ENCODE data around the gene IDH2.
A peak's percentile ranks its signal among the peaks of the same experiment; 100 is the strongest.
"Not testable (repeated sequence)": the region's sequence is repeated elsewhere in the genome, so short reads cannot be mapped to it uniquely, and the experiment has no call there.

The IDH2 gene

GRCh38 chr15:90143166-90143655 lies 40.9 kb upstream of the IDH2 start:
- peak; percentile 27 for DNase-seq
- peak; percentile 85 for TF ChIP-seq CTCF (IDR thresholded peaks at IDR 0.05; ENCODE audit: low read depth, low read length, missing control alignments)
- Histone ChIP-seq H3K27me3 (replicated peaks) (no peaks in the 10 kb centered on the region), H3K36me3 (replicated peaks) (no peaks in the 10 kb centered on the region), H3K4me3 (ENCODE audit: low read depth, low read length) (no peak overlapping the region), H3K27ac (no peak overlapping the region)
- in situ Hi-C loops (cut with HindIII; ENCODE audit: low pct_ligation_motif_present, low sequenced_read_pairs) = no loop called here

GRCh38 chr15:90142216-90143165 lies 40.2 kb upstream of the IDH2 start:
- no peak for TF ChIP-seq CTCF (IDR thresholded peaks at IDR 0.05; ENCODE audit: low read depth, low read length, missing control alignments)
- Histone ChIP-seq H3K4me3 (ENCODE audit: low read depth, low read length) (no peak overlapping the region), H3K27ac (no peak overlapping the region), H3K27me3 (replicated peaks) (no peaks in the 10 kb centered on the region), H3K36me3 (replicated peaks) (no peaks in the 10 kb centered on the region)
- no peak for DNase-seq
- in situ Hi-C loops (cut with HindIII; ENCODE audit: low pct_ligation_motif_present, low sequenced_read_pairs) = no loop called here

- TF ChIP-seq CTCF (IDR thresholded peaks at IDR 0.05; ENCODE audit: low read depth, low read length, missing control alignments) = no peak
- H3K36me3 ChIP-seq (replicated peaks) = no peaks in the 10 kb centered on the region
- no peaks in the 10 kb centered on the region for H3K27me3 ChIP-seq (replicated peaks)
- no peak overlapping the region for H3K4me3 ChIP-seq (ENCODE audit: low read depth, low read length)
- in situ Hi-C loops (cut with HindIII; ENCODE audit: low pct_ligation_motif_present, low sequenced_read_pairs) = no loop called here
- no peak overlapping the region for H3K27ac ChIP-seq
- DNase-seq = peak; percentile 61
Observed at GRCh38 chr15:90141646-90142045, 39.4 kb upstream of the IDH2 start.

- in situ Hi-C loops (cut with HindIII; ENCODE audit: low pct_ligation_motif_present, low sequenced_read_pairs); H3K27ac ChIP-seq; H3K4me3 ChIP-seq (ENCODE audit: low read depth, low read length); DNase-seq; H3K36me3 ChIP-seq (replicated peaks); H3K27me3 ChIP-seq (replicated peaks): not testable (repeated sequence)
Observed at GRCh38 chr15:90139549-90139948, 37.3 kb upstream of the IDH2 start.

GRCh38 chr15:90138071-90138833 lies 36.0 kb upstream of the IDH2 start:
- no peak for DNase-seq
- Histone ChIP-seq H3K36me3 (replicated peaks) (no peaks in the 10 kb centered on the region), H3K4me3 (ENCODE audit: low read depth, low read length) (no peak overlapping the region), H3K27me3 (replicated peaks) (no peaks in the 10 kb centered on the region), H3K27ac (no peak overlapping the region)
- no peak for TF ChIP-seq CTCF (IDR thresholded peaks at IDR 0.05; ENCODE audit: low read depth, low read length, missing control alignments)
- in situ Hi-C loops (cut with HindIII; ENCODE audit: low pct_ligation_motif_present, low sequenced_read_pairs) = no loop called here

GRCh38 chr15:90132437-90132836 lies 30.2 kb upstream of the IDH2 start:
- DNase-seq = no peak
- no peak overlapping the region for H3K4me3 ChIP-seq (ENCODE audit: low read depth, low read length)
- in situ Hi-C loops (cut with HindIII; ENCODE audit: low pct_ligation_motif_present, low sequenced_read_pairs) = no loop called here
- no peaks in the 10 kb centered on the region for H3K36me3 ChIP-seq (replicated peaks)
- H3K27ac ChIP-seq = no peak overlapping the region
- no peak for TF ChIP-seq CTCF (IDR thresholded peaks at IDR 0.05; ENCODE audit: low read depth, low read length, missing control alignments)
- no peaks in the 10 kb centered on the region for H3K27me3 ChIP-seq (replicated peaks)

Data from brain microvascular endothelial cell (primary cell).